Neutrophil (primary cell): ENCODE results near the gene SNX5.

Experiments
- H3K27ac ChIP-seq: fragments of 200-600 bp; sonication (generic); 2 replicates; pipeline ENCODE4 v1.5.1; 2016; ENCODE audit warnings: mild to moderate bottlenecking, moderate library complexity
- H3K27me3 ChIP-seq: fragments of 200-600 bp; sonication (generic); 2 replicates; pipeline ENCODE4 v1.6.0; 2016; ENCODE audit warnings: mild to moderate bottlenecking
- H3K36me3 ChIP-seq: fragments of 200-600 bp; sonication (generic); 2 replicates; pipeline ENCODE4 v1.5.1; 2017
- H3K4me1 ChIP-seq, 2 experiments: fragments of 200-600 bp in 1 of 2; sonication (generic) in 1 of 2; 1 replicate in 1 of 2; 2 replicates in 1 of 2; pipeline versions ENCODE4 v1.5.1 to v1.6.1; 2013 to 2016; ENCODE audit warnings: low read depth in 1 of 2, low read length in 1 of 2, mild to moderate bottlenecking in 1 of 2, moderate library complexity in 1 of 2; ENCODE audit not compliant: control insufficient read depth in 1 of 2, insufficient read depth in 1 of 2
- H3K4me3 ChIP-seq, 2 experiments: fragments of 200-600 bp in 1 of 2; sonication (generic) in 1 of 2; 1 replicate in 1 of 2; 2 replicates in 1 of 2; pipeline ENCODE4 v1.5.1; 2013 to 2016; ENCODE audit warnings: low read depth in 1 of 2, low read length in 1 of 2, mild to moderate bottlenecking in 1 of 2, moderate library complexity in 1 of 2
- H3K9me3 ChIP-seq: fragments of 200-600 bp; sonication (generic); 2 replicates; pipeline ENCODE4 v1.5.1; 2016
- TF ChIP-seq, protein P1 (sequence below): fragments of 200-600 bp; sonication (generic); IDR thresholded peaks from 2 replicates; pipeline ENCODE4 v1.5.1; 2016; ENCODE audit warnings: antibody characterized with exemption

The SNX5 gene

DNA sequence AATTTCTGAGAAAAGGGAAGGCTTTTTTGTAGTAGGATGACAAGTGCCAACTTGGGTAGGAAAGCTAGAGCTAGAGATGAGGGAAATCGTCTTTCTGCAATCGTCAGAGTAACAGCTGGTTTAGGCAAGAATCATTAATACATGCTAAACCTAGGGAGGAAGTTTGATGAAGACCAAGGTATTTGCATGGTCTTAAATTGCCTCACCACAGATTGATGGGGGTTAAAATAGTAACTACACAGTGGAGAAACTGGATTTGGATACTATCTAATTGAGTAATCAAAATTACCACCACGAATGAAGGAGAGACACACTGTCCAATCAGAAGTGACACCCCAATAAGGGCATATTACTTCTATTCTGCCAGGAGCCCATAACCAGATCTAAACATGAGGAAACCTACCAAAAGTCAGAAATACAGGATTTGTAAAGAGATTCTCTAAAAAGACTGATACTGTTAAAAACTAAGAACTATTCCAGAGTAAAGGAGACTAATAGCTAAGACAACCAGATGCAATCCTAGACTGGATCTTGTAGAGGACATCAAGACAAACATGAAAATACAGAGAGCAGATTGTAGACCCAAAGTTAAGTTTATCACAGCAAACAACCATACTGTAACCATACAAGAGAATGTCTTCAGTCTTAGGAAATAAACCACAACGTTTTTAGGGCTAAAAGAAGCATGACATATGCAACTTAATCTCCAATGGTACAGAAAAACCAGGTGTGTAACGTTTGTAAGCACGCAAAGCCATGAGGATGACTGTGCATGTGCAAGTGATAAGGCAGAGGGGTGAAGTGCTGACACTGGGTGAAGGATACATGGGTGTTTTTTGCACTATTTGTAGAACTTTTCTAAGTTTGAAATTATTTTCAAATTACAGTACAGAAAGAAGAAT is 21.8 kb downstream of the SNX5 start:
- Histone ChIP-seq H3K9me3 (no peaks in the 10 kb centered on the region), H3K4me1 (no peaks in the 10 kb centered on the region), H3K4me3 (no peak overlapping the region), H3K36me3 (peaks cover 91% of the 10 kb centered on the region), H3K27ac (no peak overlapping the region), H3K27me3 (no peaks in the 10 kb centered on the region)
- TF ChIP-seq, protein P1, sequence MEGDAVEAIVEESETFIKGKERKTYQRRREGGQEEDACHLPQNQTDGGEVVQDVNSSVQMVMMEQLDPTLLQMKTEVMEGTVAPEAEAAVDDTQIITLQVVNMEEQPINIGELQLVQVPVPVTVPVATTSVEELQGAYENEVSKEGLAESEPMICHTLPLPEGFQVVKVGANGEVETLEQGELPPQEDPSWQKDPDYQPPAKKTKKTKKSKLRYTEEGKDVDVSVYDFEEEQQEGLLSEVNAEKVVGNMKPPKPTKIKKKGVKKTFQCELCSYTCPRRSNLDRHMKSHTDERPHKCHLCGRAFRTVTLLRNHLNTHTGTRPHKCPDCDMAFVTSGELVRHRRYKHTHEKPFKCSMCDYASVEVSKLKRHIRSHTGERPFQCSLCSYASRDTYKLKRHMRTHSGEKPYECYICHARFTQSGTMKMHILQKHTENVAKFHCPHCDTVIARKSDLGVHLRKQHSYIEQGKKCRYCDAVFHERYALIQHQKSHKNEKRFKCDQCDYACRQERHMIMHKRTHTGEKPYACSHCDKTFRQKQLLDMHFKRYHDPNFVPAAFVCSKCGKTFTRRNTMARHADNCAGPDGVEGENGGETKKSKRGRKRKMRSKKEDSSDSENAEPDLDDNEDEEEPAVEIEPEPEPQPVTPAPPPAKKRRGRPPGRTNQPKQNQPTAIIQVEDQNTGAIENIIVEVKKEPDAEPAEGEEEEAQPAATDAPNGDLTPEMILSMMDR: no peak

DNA sequence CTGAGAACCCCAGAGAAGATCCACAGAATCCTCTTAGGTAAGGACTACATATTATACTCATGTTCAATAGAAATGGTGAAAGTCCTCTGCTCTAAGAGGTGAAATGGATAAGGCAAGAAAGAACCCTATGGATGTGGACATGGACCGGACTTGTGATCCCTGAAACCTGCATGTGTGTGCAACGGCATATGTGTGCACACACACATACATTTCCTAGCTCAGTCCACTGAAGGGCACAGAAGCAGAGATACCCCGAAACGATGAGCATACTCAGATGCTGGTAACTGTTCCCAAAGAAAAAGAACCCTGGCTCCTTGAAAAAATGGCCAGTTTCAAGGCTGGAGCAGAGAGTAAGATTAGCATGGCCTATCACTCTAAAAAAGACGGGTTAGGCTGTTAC is 22.6 kb downstream of the SNX5 start:
- H3K27ac ChIP-seq: no peak overlapping the region
- no peaks in the 10 kb centered on the region for H3K4me1 ChIP-seq
- H3K4me3 ChIP-seq: no peak overlapping the region
- no peaks in the 10 kb centered on the region for H3K9me3 ChIP-seq
- no peaks in the 10 kb centered on the region for H3K27me3 ChIP-seq
- TF ChIP-seq, protein P1: no peak
- H3K36me3 ChIP-seq: peaks cover 93% of the 10 kb centered on the region

DNA sequence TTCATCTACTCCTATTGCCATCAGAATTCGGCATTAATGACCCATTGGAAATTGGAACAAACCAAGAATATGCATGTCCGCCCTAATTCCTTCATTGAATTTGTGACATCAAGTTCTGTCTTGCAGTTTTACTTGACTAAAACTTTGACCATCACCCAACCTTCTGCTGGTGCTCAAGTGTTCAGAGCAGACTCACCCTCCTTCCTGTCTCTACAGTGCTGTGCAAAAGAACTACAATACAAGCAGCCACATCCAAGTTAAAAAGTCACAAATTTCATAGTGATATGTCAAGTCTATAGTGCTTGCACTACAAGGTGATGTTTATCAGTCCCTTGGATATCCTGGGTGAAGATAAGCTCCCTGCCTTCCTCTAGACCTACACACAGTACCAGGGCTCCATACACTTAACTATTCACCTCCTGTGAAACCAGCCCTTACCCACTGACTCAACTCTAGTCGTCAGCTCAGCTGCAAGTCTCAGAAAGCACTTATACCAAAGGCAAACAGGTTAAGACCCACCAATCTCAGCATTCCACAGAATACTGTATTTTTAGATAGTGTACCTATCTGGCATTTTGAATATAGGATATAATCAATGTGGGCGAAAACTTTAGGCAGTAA is 23.6 kb downstream of the SNX5 start:
- peaks cover 93% of the 10 kb centered on the region for H3K36me3 ChIP-seq
- H3K27me3 ChIP-seq: no peaks in the 10 kb centered on the region
- no peak overlapping the region for H3K27ac ChIP-seq
- no peak overlapping the region for H3K4me3 ChIP-seq
- H3K4me1 ChIP-seq: no peaks in the 10 kb centered on the region
- H3K9me3 ChIP-seq: no peaks in the 10 kb centered on the region
- TF ChIP-seq, protein P1: no peak

DNA sequence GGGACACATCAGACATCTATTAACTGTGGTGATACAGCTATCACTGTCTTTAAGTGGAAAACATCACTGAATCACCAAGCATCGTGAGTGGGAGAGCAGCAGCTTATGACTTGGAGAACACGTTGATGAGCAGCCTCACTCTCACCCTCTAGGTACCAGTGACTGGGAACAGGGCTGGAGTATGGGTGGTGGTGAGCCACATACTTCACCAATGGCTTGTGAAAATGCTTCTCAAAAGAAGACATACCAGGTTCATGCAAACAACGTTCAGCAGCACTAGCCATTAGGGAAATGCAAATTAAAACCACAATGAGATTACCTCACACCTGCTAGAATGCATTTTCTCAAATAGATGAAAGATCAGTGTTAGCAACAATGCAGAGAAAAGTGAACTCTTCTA is 25.3 kb downstream of the SNX5 start:
- TF ChIP-seq, protein P1: no peak
- Histone ChIP-seq H3K9me3 (no peaks in the 10 kb centered on the region), H3K27ac (no peak overlapping the region), H3K27me3 (no peaks in the 10 kb centered on the region), H3K4me3 (no peak overlapping the region), H3K36me3 (peaks cover 77% of the 10 kb centered on the region), H3K4me1 (peaks cover 0 to 5% of the 10 kb centered on the region in 2 experiments)

DNA sequence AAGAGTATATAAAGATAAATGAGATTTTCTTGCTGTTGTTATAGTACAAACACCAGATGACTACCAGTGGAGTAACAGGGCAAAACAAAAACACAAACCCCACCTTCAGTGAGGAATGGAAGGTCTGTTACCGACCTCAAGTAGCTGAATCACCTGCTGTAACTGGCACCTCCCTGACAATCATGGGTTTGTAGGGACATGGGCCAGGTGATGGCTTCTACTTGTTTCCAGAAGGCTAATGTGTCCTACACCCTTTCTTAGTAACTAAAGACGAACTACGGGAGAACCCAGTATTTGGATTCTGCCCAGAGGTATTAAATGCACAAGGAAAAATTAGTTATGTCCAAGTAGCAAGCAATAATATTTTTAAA is 26.8 kb downstream of the SNX5 start:
- Histone ChIP-seq H3K9me3 (no peaks in the 10 kb centered on the region), H3K4me1 (peaks cover 0 to 5% of the 10 kb centered on the region in 2 experiments), H3K4me3 (no peak overlapping the region), H3K27ac (no peak overlapping the region), H3K27me3 (no peaks in the 10 kb centered on the region), H3K36me3 (peaks cover 62% of the 10 kb centered on the region)
- TF ChIP-seq, protein P1: no peak
